PFSK-1 (cell line): Measurements from ENCODE around the gene MAOA.

Source experiments
- FOXP2 ChIP-seq: optimal IDR thresholded peaks from 2 replicates; pipeline ENCODE3; 2011; ENCODE audit warnings: borderline replicate concordance, control low read depth, inconsistent platforms; ENCODE audit not compliant: insufficient read depth; ENCODE audit errors: extremely low read length, extremely low read depth
- POLR2AphosphoS5 ChIP-seq: IDR thresholded peaks from 2 replicates; pipeline ENCODE4 v1.6.1; 2012; ENCODE audit warnings: low read depth, mild to moderate bottlenecking, control low read depth, low read length, moderate library complexity
- SIN3A ChIP-seq: IDR thresholded peaks from 2 replicates; pipeline ENCODE4 v1.6.1; 2012; ENCODE audit warnings: mild to moderate bottlenecking, low read length, moderate library complexity, borderline replicate concordance; ENCODE audit not compliant: insufficient read depth
- TAF1 ChIP-seq: IDR thresholded peaks from 2 replicates; pipeline ENCODE4 v1.6.1; 2012; ENCODE audit warnings: low read length, control low read depth, borderline replicate concordance; ENCODE audit not compliant: insufficient read depth
- TF ChIP-seq, protein P1 (sequence below), 2 experiments: IDR thresholded peaks; 2 replicates each; pipeline versions ENCODE4 v1.6.1 to v1.8.0; 2011 to 2012; ENCODE audit warnings: low read depth in 2 of 2, low read length in 2 of 2, control low read depth in 1 of 2, inconsistent platforms in 1 of 2, mild to moderate bottlenecking in 1 of 2, moderate library complexity in 1 of 2; ENCODE audit not compliant: insufficient read depth in 1 of 2

The MAOA gene

DNA sequence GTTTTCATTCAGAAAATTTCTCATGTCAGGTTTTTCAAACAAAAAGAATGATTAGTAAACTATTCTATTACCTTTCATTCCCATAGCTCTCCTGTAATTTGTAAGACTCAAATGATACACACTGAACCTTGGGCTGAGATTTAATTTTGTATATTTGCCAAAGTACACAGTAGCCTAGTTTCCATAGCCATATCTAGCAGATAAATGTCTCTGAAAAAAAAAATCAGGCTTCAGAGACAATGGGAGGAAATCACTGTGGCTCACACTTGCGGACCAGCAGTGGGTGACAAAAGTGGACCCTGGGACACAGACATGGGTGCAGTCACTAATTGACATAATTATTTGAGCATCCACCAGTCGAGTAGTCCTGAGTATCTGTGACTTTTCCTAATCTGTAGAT lies 46.6 kb downstream of the MAOA start:
- no peak for TF ChIP-seq FOXP2

DNA sequence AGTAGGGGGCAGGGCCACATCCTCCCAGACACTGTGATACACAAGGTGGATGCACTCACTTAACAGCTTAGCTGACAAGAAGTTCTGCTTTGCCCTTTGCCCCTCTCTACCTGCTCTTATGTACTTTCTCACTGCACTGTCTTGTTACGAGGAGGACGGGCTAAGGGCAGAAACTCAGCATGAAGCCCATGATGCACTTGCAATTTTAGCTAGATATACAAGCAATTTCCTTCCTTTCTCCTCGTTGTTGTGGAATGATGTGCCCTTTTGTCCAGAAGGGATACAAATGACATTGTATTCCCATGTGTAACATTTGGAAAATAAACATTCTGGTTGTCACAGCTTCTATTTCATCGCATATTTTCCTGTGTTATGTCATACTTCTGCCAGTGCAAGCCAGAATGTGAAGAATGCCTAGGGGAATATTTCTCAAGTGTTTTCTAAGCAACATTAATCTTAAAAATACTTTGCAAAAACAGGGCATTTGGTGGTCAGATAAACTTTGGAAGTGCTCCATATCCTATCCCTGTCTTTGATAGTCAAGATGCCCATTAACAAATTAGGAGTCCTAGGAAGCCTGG lies 47.2 kb downstream of the MAOA start:
- TF ChIP-seq FOXP2 (no peak), POLR2AphosphoS5 (no peak), TAF1 (no peak), SIN3A (no peak)
- TF ChIP-seq, protein P1, sequence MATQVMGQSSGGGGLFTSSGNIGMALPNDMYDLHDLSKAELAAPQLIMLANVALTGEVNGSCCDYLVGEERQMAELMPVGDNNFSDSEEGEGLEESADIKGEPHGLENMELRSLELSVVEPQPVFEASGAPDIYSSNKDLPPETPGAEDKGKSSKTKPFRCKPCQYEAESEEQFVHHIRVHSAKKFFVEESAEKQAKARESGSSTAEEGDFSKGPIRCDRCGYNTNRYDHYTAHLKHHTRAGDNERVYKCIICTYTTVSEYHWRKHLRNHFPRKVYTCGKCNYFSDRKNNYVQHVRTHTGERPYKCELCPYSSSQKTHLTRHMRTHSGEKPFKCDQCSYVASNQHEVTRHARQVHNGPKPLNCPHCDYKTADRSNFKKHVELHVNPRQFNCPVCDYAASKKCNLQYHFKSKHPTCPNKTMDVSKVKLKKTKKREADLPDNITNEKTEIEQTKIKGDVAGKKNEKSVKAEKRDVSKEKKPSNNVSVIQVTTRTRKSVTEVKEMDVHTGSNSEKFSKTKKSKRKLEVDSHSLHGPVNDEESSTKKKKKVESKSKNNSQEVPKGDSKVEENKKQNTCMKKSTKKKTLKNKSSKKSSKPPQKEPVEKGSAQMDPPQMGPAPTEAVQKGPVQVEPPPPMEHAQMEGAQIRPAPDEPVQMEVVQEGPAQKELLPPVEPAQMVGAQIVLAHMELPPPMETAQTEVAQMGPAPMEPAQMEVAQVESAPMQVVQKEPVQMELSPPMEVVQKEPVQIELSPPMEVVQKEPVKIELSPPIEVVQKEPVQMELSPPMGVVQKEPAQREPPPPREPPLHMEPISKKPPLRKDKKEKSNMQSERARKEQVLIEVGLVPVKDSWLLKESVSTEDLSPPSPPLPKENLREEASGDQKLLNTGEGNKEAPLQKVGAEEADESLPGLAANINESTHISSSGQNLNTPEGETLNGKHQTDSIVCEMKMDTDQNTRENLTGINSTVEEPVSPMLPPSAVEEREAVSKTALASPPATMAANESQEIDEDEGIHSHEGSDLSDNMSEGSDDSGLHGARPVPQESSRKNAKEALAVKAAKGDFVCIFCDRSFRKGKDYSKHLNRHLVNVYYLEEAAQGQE (IDR thresholded peaks at IDR 0.05; ENCODE audit: insufficient read depth in 1 of 2, low read depth in 2 of 2, low read length in 2 of 2) = no peak

DNA sequence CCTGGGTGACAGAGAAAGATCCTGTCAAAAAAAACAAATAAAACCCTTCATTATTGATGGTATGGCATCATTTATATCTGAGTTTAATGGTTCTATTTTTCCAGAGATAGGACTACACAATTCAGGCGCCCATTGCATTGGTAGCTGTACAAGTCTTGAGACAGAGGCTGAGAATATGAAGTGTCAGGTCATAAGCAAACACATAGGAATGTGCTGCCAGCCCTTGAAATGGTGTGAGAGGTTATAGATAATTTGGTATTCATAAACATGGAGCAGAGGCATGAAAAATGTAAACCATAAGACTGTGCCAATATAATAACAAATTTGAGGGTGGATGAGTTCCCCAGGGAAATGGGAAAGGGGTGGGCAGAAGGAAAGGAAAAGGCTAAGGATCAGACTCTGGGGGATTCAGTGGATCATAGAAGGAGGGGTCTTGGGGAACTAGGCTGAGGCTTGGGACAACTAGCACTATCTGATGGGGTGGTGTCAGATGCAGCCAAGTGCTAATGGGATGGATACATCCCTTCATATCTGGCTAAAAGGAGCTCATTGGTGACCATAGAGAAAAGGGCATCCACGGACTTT lies 50.8 kb downstream of the MAOA start:
- TF ChIP-seq, protein P1 (IDR thresholded peaks at IDR 0.05; ENCODE audit: insufficient read depth in 1 of 2, low read depth in 2 of 2, low read length in 2 of 2) = no peak
- TF ChIP-seq POLR2AphosphoS5 (no peak), SIN3A (no peak), FOXP2 (no peak), TAF1 (no peak)

DNA sequence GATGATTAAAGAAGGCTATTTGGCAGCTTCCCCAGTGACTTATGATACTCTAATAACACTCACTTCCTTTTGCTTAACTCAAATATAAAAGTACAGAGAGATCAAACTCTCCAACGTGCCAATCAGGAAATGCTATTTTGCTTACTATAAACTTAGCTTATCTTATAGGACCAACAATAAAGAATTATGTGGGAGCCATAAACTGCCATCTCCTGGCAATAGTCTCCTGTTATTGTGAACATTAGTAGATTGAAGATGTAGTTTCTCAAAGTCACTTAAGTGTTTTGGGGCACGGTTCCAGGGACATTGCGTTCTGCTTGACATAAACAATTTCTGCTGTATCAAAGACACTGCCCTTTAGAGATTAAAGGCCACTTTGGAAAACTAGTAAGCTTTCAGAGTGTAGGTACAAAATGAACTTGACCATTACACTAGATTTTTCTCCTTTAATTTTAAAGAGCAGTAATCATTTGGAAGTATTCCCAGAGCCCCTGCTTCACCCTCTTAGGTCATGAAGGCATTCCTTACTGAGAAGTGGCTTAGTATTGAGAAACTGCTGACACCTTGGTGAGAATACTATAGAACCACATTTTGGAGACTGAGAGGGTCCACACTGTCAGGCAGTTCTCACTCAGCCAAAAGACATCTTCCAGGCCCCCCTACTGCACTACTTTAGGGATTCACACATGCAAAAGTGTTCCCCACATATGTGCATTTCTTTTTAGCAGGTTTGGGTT lies 51.9 kb downstream of the MAOA start:
- TF ChIP-seq SIN3A = no peak
- no peak for TF ChIP-seq TAF1
- TF ChIP-seq, protein P1 (IDR thresholded peaks at IDR 0.05; ENCODE audit: insufficient read depth in 1 of 2, low read depth in 2 of 2, low read length in 2 of 2) = no peak
- TF ChIP-seq FOXP2 = no peak
- TF ChIP-seq POLR2AphosphoS5 = no peak

DNA sequence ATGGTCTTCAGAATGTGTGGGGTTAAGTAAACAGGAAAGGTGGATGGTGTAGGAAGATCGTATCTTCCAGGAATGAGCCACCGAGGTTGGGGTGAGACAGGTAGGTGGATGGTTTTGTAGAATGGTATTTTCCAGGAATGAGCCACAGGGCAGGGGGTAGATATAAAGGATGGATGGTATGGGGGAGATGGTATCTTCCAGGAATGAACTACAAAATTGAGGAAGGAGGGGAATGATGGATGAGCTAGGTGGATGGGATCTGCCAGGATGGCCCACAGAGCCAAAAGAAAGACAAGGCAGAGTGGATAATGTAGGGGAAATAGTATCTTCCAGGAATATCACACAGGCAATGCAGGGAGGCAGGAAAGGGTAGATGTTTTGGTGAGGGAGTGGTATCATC lies 60.0 kb downstream of the MAOA start:
- TF ChIP-seq POLR2AphosphoS5 = no peak
- TF ChIP-seq, protein P1 (IDR thresholded peaks at IDR 0.05; ENCODE audit: insufficient read depth in 1 of 2, low read depth in 2 of 2, low read length in 2 of 2) = no peak
